ENCODE measurements around the gene RBM22. TPM values are rescaled to one million over a fixed set of nuclear protein-coding genes. Genes with fewer than 3 reads are reported as not detected.

The RBM22 gene
- total RNA-seq, 1 experiment from 2014 or later: 61.4 TPM

- H3K79me2 ChIP-seq (ENCODE audit: insufficient read depth, low read length): no peaks in the 10 kb centered on the region
- no peak overlapping the region for H3K27ac ChIP-seq (ENCODE audit: low read depth, low read length)
- H3K4me2 ChIP-seq (ENCODE audit: low read length): no peak overlapping the region
- no peaks in the 10 kb centered on the region for H3K9me3 ChIP-seq (ENCODE audit: control insufficient read depth in 1 of 2, insufficient read depth in 1 of 2, low read depth in 1 of 2, low read length in 2 of 2)
- no peak overlapping the region for H3K4me3 ChIP-seq (replicated peaks in 1 of 2; ENCODE audit: low read depth in 1 of 2, low read length in 2 of 2)
- DNase-seq (ENCODE audit: low read depth, low spot score) (no peak), ATAC-seq (no peak)
- TF ChIP-seq CEBPB (IDR thresholded peaks at IDR 0.05; ENCODE audit: low read depth): no peak
- TF ChIP-seq FOSL1 (IDR thresholded peaks at IDR 0.05; ENCODE audit: low read depth): no peak
- TF ChIP-seq POLR2A (IDR thresholded peaks at IDR 0.05; ENCODE audit: borderline replicate concordance, extremely low read depth, insufficient read depth, insufficient read length): no peak
- TF ChIP-seq SRF (IDR thresholded peaks at IDR 0.05; ENCODE audit: low read depth): no peak
- TF ChIP-seq JUND (IDR thresholded peaks at IDR 0.05): no peak
- TF ChIP-seq EGR1 (IDR thresholded peaks at IDR 0.05; ENCODE audit: low read depth): no peak
- H3K9me2 ChIP-seq (ENCODE audit: insufficient read depth): no peaks in the 10 kb centered on the region
- H4K20me1 ChIP-seq (ENCODE audit: insufficient read depth): no peaks in the 10 kb centered on the region
- H3K27me3 ChIP-seq (ENCODE audit: insufficient read depth, low read length): no peaks in the 10 kb centered on the region; the same call in 1 of the 2 replicates
- BruUV-seq (replicated peaks): no TSS peak
- CTCF ChIA-PET: interaction anchor here (2.2 kb wide), 1 partner anchor 99 kb away, joined by 13 read pairs; no protein-coding TSS in a partner anchor
- no peak overlapping the region for H2AFZ ChIP-seq (ENCODE audit: low read depth, low read length, poor library complexity, severe bottlenecking)
- peaks cover 4 to 15% of the 10 kb centered on the region in 2 experiments; a peak in 3 of 4 replicates for H3K4me1 ChIP-seq (ENCODE audit: control insufficient read depth in 1 of 2, insufficient read depth in 2 of 2, low read length in 2 of 2)
- no peaks in the 10 kb centered on the region for H3K36me3 ChIP-seq (ENCODE audit: control insufficient read depth in 1 of 2, insufficient read depth in 2 of 2, low read length in 2 of 2)
- RAD21 ChIA-PET (ENCODE audit: low non-redundant PET in 1 of 2, low total read pairs in 2 of 2, uncharacterized antibody in 2 of 2, unreplicated experiment in 2 of 2): no interaction called here
- POLR2A ChIA-PET: no interaction called here
- intact Hi-C loops (cut with micrococcal nuclease): loop anchor here (5.0 kb wide), 1 partner anchor 188 kb away; the partner anchor contains the start of gene IRGM
- no peak overlapping the region for H3K9ac ChIP-seq (ENCODE audit: low read length)
Observed at GRCh38 chr5:150659360-150660107, 41.3 kb downstream of the RBM22 start.

DNA sequence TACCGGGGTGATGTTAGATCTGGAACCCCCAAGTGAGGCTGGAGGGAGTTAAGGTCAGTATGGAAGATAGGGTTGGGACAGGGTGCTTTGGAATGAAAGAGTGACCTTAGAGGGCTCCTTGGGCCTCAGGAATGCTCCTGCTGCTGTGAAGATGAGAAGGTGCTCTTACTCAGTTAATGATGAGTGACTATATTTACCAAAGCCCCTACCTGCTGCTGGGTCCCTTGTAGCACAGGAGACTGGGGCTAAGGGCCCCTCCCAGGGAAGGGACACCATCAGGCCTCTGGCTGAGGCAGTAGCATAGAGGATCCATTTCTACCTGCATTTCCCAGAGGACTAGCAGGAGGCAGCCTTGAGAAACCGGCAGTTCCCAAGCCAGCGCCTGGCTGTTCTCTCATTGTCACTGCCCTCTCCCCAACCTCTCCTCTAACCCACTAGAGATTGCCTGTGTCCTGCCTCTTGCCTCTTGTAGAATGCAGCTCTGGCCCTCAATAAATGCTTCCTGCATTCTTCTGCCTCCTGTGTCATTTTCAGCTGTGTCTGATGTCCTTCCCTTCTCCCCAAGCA, 42.1 kb downstream of the RBM22 start:
- intact Hi-C loops (cut with micrococcal nuclease): loop anchor here (5.0 kb wide), 1 partner anchor 189 kb away; the partner anchor contains the start of gene IRGM
- Histone ChIP-seq H2AFZ (ENCODE audit: low read depth, low read length, poor library complexity, severe bottlenecking) (no peak overlapping the region), H3K4me1 (ENCODE audit: control insufficient read depth in 1 of 2, insufficient read depth in 2 of 2, low read length in 2 of 2) (peaks cover 4 to 15% of the 10 kb centered on the region in 2 experiments; a peak in 3 of 4 replicates), H3K9me2 (ENCODE audit: insufficient read depth) (no peaks in the 10 kb centered on the region), H3K9ac (ENCODE audit: low read length) (no peak overlapping the region), H3K36me3 (ENCODE audit: control insufficient read depth in 1 of 2, insufficient read depth in 2 of 2, low read length in 2 of 2) (no peaks in the 10 kb centered on the region), H3K4me2 (ENCODE audit: low read length) (no peak overlapping the region), H3K27ac (ENCODE audit: low read depth, low read length) (no peak overlapping the region), H3K4me3 (replicated peaks in 1 of 2; ENCODE audit: low read depth in 1 of 2, low read length in 2 of 2) (no peak overlapping the region), H4K20me1 (ENCODE audit: insufficient read depth) (no peaks in the 10 kb centered on the region), H3K9me3 (ENCODE audit: control insufficient read depth in 1 of 2, insufficient read depth in 1 of 2, low read depth in 1 of 2, low read length in 2 of 2) (no peaks in the 10 kb centered on the region), H3K27me3 (ENCODE audit: insufficient read depth, low read length) (no peaks in the 10 kb centered on the region), H3K79me2 (ENCODE audit: insufficient read depth, low read length) (no peaks in the 10 kb centered on the region)
- ATAC-seq (no peak), DNase-seq (ENCODE audit: low read depth, low spot score) (no peak)
- RAD21 ChIA-PET (ENCODE audit: low non-redundant PET in 1 of 2, low total read pairs in 2 of 2, uncharacterized antibody in 2 of 2, unreplicated experiment in 2 of 2): no interaction called here
- CTCF ChIA-PET: interaction anchor here (2.0 to 2.2 kb wide), 2 partner anchors 42 to 98 kb away, joined by 8 to 13 read pairs; partner anchors contain the start of gene RBM22
- no TSS peak for BruUV-seq (replicated peaks)
- POLR2A ChIA-PET: interaction anchor here (1.5 kb wide), 1 partner anchor 18 kb away, joined by 5 read pairs; the partner anchor contains the start of gene SYNPO
- TF ChIP-seq FOSL1 (IDR thresholded peaks at IDR 0.05; ENCODE audit: low read depth): no peak
- no peak for TF ChIP-seq ZFX (IDR thresholded peaks at IDR 0.05)
- TF ChIP-seq EGR1 (IDR thresholded peaks at IDR 0.05; ENCODE audit: low read depth): no peak
- no peak for TF ChIP-seq RAD21 (IDR thresholded peaks at IDR 0.05; ENCODE audit: low read depth)
- no peak for TF ChIP-seq JUND (IDR thresholded peaks at IDR 0.05)
- TF ChIP-seq POLR2A (IDR thresholded peaks at IDR 0.05; ENCODE audit: borderline replicate concordance, extremely low read depth, insufficient read depth, insufficient read length): no peak
- no peak for TF ChIP-seq CBX3 (IDR thresholded peaks at IDR 0.05; ENCODE audit: low read depth)
- TF ChIP-seq, protein P1, sequence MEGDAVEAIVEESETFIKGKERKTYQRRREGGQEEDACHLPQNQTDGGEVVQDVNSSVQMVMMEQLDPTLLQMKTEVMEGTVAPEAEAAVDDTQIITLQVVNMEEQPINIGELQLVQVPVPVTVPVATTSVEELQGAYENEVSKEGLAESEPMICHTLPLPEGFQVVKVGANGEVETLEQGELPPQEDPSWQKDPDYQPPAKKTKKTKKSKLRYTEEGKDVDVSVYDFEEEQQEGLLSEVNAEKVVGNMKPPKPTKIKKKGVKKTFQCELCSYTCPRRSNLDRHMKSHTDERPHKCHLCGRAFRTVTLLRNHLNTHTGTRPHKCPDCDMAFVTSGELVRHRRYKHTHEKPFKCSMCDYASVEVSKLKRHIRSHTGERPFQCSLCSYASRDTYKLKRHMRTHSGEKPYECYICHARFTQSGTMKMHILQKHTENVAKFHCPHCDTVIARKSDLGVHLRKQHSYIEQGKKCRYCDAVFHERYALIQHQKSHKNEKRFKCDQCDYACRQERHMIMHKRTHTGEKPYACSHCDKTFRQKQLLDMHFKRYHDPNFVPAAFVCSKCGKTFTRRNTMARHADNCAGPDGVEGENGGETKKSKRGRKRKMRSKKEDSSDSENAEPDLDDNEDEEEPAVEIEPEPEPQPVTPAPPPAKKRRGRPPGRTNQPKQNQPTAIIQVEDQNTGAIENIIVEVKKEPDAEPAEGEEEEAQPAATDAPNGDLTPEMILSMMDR (IDR thresholded peaks at IDR 0.05 in 2 of 3, conservative IDR thresholded peaks at IDR 0.05 in 1 of 3; ENCODE audit: borderline replicate concordance in 1 of 3, insufficient read depth in 1 of 3, low read depth in 2 of 3, low read length in 2 of 3): no peak
- TF ChIP-seq YY1 (IDR thresholded peaks at IDR 0.05; ENCODE audit: extremely low read depth, insufficient replicate concordance, low read depth, low read length): no peak
- no peak for TF ChIP-seq ELF1 (IDR thresholded peaks at IDR 0.05; ENCODE audit: borderline replicate concordance, low read depth)
- TF ChIP-seq REST (IDR thresholded peaks at IDR 0.05; ENCODE audit: low read depth): no peak
